GM23338 (cell line): ENCODE measurements around the gene TOM1L2. TPM values are rescaled to one million over a fixed set of nuclear protein-coding genes. Genes with fewer than 3 reads are reported as not detected.

Experiments used
- ATAC-seq: fragments of 200-7000 bp; cut with Tn5 transposase; 3 replicates; pipeline ENCODE4 v1.9.1; 2020
- DNase-seq: peaks from one replicate; pipeline ENCODE4 v3.0.0-alpha.2; 2015; ENCODE audit warnings: low spot score
- H2AFZ ChIP-seq: fragments of 200-600 bp; sonication (generic); 2 replicates; pipeline ENCODE4 v1.8.0; 2016; ENCODE audit warnings: antibody characterized with exemption, mild to moderate bottlenecking, moderate library complexity
- H3F3A ChIP-seq: fragments of 200-600 bp; sonication (generic); replicated peaks from 2 replicates; pipeline ENCODE4 v1.8.0; 2017; ENCODE audit warnings: antibody characterized with exemption, mixed run types, low read depth
- H3K27ac ChIP-seq: fragments of 200-600 bp; sonication (generic); 2 replicates; pipeline ENCODE4 v1.6.1; 2016; ENCODE audit warnings: low read depth
- H3K27me3 ChIP-seq: fragments of 200-600 bp; sonication (generic); 2 replicates; pipeline ENCODE4 v1.8.0; 2016; ENCODE audit warnings: mild to moderate bottlenecking, mixed run types, moderate library complexity; ENCODE audit not compliant: insufficient read depth
- H3K36me3 ChIP-seq: fragments of 200-600 bp; sonication (generic); 2 replicates; pipeline ENCODE4 v1.8.0; 2016; ENCODE audit warnings: mild to moderate bottlenecking; ENCODE audit not compliant: insufficient read depth
- H3K4me1 ChIP-seq: fragments of 200-600 bp; sonication (generic); 2 replicates; pipeline ENCODE4 v1.8.0; 2016; ENCODE audit warnings: mild to moderate bottlenecking, moderate library complexity; ENCODE audit not compliant: insufficient read depth
- H3K4me2 ChIP-seq: fragments of 200-600 bp; sonication (generic); 2 replicates; pipeline ENCODE4 v1.7.1; 2017; ENCODE audit warnings: mixed run types
- H3K4me3 ChIP-seq: fragments of 200-600 bp; sonication (generic); 2 replicates; pipeline ENCODE4 v1.6.1; 2016; ENCODE audit warnings: mixed run types
- H3K79me2 ChIP-seq: fragments of 200-600 bp; sonication (generic); replicated peaks from 2 replicates; pipeline ENCODE4 v1.8.0; 2017; ENCODE audit warnings: mild to moderate bottlenecking; ENCODE audit not compliant: insufficient read depth
- H3K9me2 ChIP-seq: fragments of 200-600 bp; sonication (generic); 2 replicates; pipeline ENCODE4 v1.8.0; 2017; ENCODE audit not compliant: insufficient read depth
- H4K20me1 ChIP-seq: fragments of 200-600 bp; sonication (generic); replicated peaks from 2 replicates; pipeline ENCODE4 v1.8.0; 2017; ENCODE audit warnings: mild to moderate bottlenecking; ENCODE audit not compliant: insufficient read depth
- H3K27ac Mint-ChIP-seq: 2 replicates; pipeline ENCODE4 v1.8.0; 2020; ENCODE audit warnings: inconsistent platforms, mild to moderate bottlenecking, moderate library complexity, mixed read lengths
- H3K27me3 Mint-ChIP-seq: 3 replicates; pipeline ENCODE4 v1.8.0; 2022; ENCODE audit warnings: low read depth, mild to moderate bottlenecking, moderate library complexity, mixed read lengths, inconsistent platforms; ENCODE audit not compliant: insufficient read depth, poor library complexity
- H3K36me3 Mint-ChIP-seq: 3 replicates; pipeline ENCODE4 v1.8.0; 2021; ENCODE audit warnings: low read depth, mild to moderate bottlenecking, inconsistent platforms, moderate library complexity, mixed read lengths
- H3K4me1 Mint-ChIP-seq: 3 replicates; pipeline ENCODE4 v1.8.0; 2020; ENCODE audit warnings: mild to moderate bottlenecking, inconsistent platforms, mixed read lengths
- H3K4me3 Mint-ChIP-seq: 3 replicates; pipeline ENCODE4 v1.8.0; 2021; ENCODE audit warnings: moderate library complexity, mild to moderate bottlenecking, inconsistent platforms, mixed read lengths
- H3K9me3 Mint-ChIP-seq: 3 replicates; pipeline ENCODE4 v1.8.0; 2020; ENCODE audit warnings: moderate library complexity, mild to moderate bottlenecking, inconsistent platforms, mixed read lengths
- EZH2phosphoT487 ChIP-seq: fragments of 200-600 bp; sonication (generic); IDR thresholded peaks from one replicate; pipeline ENCODE4 v1.8.1; 2018; ENCODE audit warnings: antibody characterized with exemption; ENCODE audit not compliant: unreplicated experiment
- NANOG ChIP-seq: IDR thresholded peaks from 2 replicates; pipeline ENCODE4 v1.6.1; 2016; ENCODE audit warnings: antibody characterized with exemption, borderline replicate concordance
- POLR2AphosphoS5 ChIP-seq: IDR thresholded peaks from 2 replicates; pipeline ENCODE4 v1.6.1; 2016; ENCODE audit warnings: antibody characterized with exemption, low read depth
- STAT1 ChIP-seq: IDR thresholded peaks from one replicate; pipeline ENCODE4 v1.6.1; 2016; ENCODE audit warnings: antibody characterized with exemption; ENCODE audit not compliant: unreplicated experiment
- ZNF331 ChIP-seq: fragments of 250-450 bp; sonication (Bioruptor Pico); IDR thresholded peaks from 2 replicates; pipeline ENCODE4 v1.5.0; 2020; ENCODE audit warnings: low read depth, mild to moderate bottlenecking, moderate library complexity
- polyA plus RNA-seq: library from polyadenylated mRNA; unstranded; fragments of >200 nt; fragmentation: Nextera tagmentation; extraction: Ambion mirVana; gene quantifications from 2 replicates; pipeline ENCODE4 v1.2.1, GENCODE V29; 2016
- total RNA-seq: library from RNA; depleted of rRNA; stranded (reverse); fragments of >200 nt; shearing (Covaris generic); gene quantifications from 2 replicates; pipeline ENCODE4 v1.2.3, GENCODE V29; 2014
- TF ChIP-seq, protein P1 (sequence below): fragments of 250-450 bp; sonication (Bioruptor Pico); IDR thresholded peaks from 2 replicates; pipeline ENCODE4 v1.5.0; 2020; ENCODE audit warnings: mild to moderate bottlenecking, moderate library complexity

The TOM1L2 gene
- total and polyA plus RNA-seq, 2 experiments from 2014 or later = 3.3 TPM

DNA sequence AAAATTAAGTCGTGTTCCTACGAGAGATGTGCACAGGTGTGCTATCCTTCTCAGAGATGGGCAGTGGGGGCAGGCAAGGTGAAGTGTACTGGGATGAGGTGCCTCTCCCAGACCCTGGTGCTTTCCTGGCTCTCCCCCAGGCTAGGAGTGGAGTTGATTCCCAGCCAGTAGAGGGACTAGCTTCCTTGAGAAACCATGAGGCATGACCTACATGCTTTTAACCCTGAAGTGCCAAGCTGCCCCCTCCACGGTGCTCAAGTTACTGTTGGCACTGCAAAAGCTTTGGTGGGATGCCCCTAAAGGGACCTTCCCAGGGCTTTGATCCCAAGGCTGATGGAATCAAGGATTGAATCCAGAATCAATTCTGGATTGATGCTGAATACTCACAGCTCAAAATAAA is 88.4 kb downstream of the TOM1L2 start (continued):
- TF ChIP-seq, protein P1, sequence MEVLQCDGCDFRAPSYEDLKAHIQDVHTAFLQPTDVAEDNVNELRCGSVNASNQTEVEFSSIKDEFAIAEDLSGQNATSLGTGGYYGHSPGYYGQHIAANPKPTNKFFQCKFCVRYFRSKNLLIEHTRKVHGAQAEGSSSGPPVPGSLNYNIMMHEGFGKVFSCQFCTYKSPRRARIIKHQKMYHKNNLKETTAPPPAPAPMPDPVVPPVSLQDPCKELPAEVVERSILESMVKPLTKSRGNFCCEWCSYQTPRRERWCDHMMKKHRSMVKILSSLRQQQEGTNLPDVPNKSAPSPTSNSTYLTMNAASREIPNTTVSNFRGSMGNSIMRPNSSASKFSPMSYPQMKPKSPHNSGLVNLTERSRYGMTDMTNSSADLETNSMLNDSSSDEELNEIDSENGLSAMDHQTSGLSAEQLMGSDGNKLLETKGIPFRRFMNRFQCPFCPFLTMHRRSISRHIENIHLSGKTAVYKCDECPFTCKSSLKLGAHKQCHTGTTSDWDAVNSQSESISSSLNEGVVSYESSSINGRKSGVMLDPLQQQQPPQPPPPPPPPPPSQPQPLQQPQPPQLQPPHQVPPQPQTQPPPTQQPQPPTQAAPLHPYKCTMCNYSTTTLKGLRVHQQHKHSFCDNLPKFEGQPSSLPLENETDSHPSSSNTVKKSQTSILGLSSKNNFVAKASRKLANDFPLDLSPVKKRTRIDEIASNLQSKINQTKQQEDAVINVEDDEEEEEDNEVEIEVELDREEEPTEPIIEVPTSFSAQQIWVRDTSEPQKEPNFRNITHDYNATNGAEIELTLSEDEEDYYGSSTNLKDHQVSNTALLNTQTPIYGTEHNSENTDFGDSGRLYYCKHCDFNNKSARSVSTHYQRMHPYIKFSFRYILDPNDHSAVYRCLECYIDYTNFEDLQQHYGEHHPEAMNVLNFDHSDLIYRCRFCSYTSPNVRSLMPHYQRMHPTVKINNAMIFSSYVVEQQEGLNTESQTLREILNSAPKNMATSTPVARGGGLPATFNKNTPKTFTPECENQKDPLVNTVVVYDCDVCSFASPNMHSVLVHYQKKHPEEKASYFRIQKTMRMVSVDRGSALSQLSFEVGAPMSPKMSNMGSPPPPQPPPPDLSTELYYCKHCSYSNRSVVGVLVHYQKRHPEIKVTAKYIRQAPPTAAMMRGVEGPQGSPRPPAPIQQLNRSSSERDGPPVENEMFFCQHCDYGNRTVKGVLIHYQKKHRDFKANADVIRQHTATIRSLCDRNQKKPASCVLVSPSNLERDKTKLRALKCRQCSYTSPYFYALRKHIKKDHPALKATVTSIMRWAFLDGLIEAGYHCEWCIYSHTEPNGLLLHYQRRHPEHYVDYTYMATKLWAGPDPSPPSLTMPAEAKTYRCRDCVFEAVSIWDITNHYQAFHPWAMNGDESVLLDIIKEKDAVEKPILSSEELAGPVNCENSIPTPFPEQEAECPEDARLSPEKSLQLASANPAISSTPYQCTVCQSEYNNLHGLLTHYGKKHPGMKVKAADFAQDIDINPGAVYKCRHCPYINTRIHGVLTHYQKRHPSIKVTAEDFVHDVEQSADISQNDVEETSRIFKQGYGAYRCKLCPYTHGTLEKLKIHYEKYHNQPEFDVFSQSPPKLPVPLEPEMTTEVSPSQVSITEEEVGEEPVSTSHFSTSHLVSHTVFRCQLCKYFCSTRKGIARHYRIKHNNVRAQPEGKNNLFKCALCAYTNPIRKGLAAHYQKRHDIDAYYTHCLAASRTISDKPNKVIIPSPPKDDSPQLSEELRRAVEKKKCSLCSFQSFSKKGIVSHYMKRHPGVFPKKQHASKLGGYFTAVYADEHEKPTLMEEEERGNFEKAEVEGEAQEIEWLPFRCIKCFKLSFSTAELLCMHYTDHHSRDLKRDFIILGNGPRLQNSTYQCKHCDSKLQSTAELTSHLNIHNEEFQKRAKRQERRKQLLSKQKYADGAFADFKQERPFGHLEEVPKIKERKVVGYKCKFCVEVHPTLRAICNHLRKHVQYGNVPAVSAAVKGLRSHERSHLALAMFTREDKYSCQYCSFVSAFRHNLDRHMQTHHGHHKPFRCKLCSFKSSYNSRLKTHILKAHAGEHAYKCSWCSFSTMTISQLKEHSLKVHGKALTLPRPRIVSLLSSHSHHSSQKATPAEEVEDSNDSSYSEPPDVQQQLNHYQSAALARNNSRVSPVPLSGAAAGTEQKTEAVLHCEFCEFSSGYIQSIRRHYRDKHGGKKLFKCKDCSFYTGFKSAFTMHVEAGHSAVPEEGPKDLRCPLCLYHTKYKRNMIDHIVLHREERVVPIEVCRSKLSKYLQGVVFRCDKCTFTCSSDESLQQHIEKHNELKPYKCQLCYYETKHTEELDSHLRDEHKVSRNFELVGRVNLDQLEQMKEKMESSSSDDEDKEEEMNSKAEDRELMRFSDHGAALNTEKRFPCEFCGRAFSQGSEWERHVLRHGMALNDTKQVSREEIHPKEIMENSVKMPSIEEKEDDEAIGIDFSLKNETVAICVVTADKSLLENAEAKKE (CRISPR knock-in tag) = no peak
- no peak for TF ChIP-seq POLR2AphosphoS5
- TF ChIP-seq STAT1 = no peak

DNA sequence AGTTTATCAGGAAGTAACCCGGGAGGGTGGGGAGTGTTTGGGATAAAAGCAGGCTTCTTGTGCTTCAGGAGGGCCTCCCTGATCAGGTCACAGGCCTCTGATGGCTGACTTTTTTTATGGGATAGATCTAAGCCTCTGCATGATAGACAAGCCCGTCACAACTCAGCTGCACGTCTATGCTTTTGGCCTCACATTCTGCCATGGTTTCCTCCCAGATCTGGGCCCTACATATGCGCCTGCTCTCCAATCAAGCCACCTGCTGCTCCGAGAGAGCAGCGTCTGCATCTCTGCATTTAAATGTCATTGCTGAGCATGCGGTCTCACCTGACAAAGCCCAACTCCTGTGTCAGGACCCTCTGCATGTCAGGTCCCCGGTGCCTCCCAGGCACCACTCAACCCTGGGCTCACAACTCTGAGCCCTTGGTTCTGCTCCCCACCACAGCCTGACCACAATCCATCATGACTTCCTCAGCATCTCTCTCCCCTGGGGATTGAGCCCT is 90.1 kb downstream of the TOM1L2 start:
- Mint-ChIP-seq H3K36me3 (no peaks in the 10 kb centered on the region), H3K9me3 (no peaks in the 10 kb centered on the region), H3K4me3 (no peak overlapping the region), H3K27me3 (peaks cover 26% of the 10 kb centered on the region), H3K27ac (no peak overlapping the region), H3K4me1 (peaks cover 57% of the 10 kb centered on the region)
- H3K27me3 ChIP-seq = no peaks in the 10 kb centered on the region
- H3K36me3 ChIP-seq = no peaks in the 10 kb centered on the region
- H3F3A ChIP-seq = no peaks in the 10 kb centered on the region
- no peaks in the 10 kb centered on the region for H3K79me2 ChIP-seq
- no peaks in the 10 kb centered on the region for H4K20me1 ChIP-seq
- TF ChIP-seq ZNF331 (CRISPR knock-in tag) (no peak), NANOG (no peak), EZH2phosphoT487 (no peak)
- TF ChIP-seq, protein P1 (CRISPR knock-in tag) = no peak
- peak; percentile 46 for DNase-seq
- H3K27ac ChIP-seq = no peak overlapping the region
- H3K4me2 ChIP-seq = peak overlapping the region; percentile 38
- no peaks in the 10 kb centered on the region for H3K9me2 ChIP-seq
- peaks cover 36% of the 10 kb centered on the region for H3K4me1 ChIP-seq
- H2AFZ ChIP-seq = 0 out of 2 replicates have a peak overlapping the region, but pooled peaks have one; percentile 56
- no peak overlapping the region for H3K4me3 ChIP-seq
- ATAC-seq = peak; percentile 40
